Activated CD4-positive, alpha-beta T cell treated with anti-CD3 and anti-CD28 coated beads, Interleukin-2, amount 10 ng/mL, durations not matched to agents 24 days and 14 days (primary cell): ENCODE data around the gene SGSM2. TPM values are rescaled to one million over a fixed set of nuclear protein-coding genes. Genes with fewer than 3 reads are reported as not detected.

Experiments used
- DNase-seq: peaks from one replicate; pipeline ENCODE4 v3.0.0; 2022
- H3K27ac Mint-ChIP-seq: one replicate; pipeline ENCODE4 v1.8.0; 2022; ENCODE audit warnings: mild to moderate bottlenecking, mixed read lengths
- H3K27me3 Mint-ChIP-seq: one replicate; pipeline ENCODE4 v1.8.0; 2022; ENCODE audit warnings: mixed read lengths
- H3K36me3 Mint-ChIP-seq: one replicate; pipeline ENCODE4 v1.8.0; 2022; ENCODE audit warnings: low read depth, mild to moderate bottlenecking, mixed read lengths
- H3K4me1 Mint-ChIP-seq: one replicate; pipeline ENCODE4 v1.8.0; 2021; ENCODE audit warnings: mixed read lengths
- H3K4me3 Mint-ChIP-seq: one replicate; pipeline ENCODE4 v1.8.0; 2022; ENCODE audit warnings: mild to moderate bottlenecking, moderate library complexity, mixed read lengths
- H3K9me3 Mint-ChIP-seq: one replicate; pipeline ENCODE4 v1.8.0; 2021; ENCODE audit warnings: mixed read lengths
- intact Hi-C: fragments of 100-400 bp; cut with micrococcal nuclease; formaldehyde crosslinking; loops from one replicate; pipeline ENCODE4 v1.15.1; 2023
- total RNA-seq: library from RNA; stranded (reverse); gene quantifications from 2 replicates; pipeline ENCODE4 v1.2.3, GENCODE V29; 2022

Gene SGSM2
- total RNA-seq, 1 donor from 2014 or later, result 49.7 TPM

- H3K36me3 Mint-ChIP-seq, result peaks cover 5% of the 10 kb centered on the region
Observed at GRCh38 chr17:2366747-2367494, 29.6 kb downstream of the SGSM2 start.

DNA sequence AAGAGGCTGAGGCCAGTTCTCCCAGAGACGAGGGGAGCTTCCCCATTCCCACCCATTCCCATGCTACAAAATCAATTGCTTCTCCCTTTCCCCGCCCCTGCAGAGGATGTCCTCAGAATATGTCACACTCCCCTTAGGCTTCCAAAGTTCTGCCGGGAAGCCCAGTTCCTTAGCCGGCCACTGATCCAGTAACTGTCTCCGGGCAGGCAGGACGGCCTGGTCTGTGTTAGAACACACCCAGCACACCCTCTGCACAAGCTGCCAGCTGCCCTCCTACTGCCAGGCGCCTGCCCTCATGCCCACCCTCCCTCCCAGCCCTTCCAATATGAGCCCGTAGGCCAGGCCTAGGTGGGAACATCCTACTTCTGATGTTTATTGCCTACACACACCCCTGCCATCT, 31.1 kb downstream of the SGSM2 start:
- H3K27ac Mint-ChIP-seq, result no peak overlapping the region
- no peaks in the 10 kb centered on the region for H3K9me3 Mint-ChIP-seq
- DNase-seq, result no peak
- no peaks in the 10 kb centered on the region for H3K4me1 Mint-ChIP-seq
- H3K4me3 Mint-ChIP-seq, result no peak overlapping the region
- peaks cover 2% of the 10 kb centered on the region for H3K36me3 Mint-ChIP-seq
- intact Hi-C loops, result no loop called here
- H3K27me3 Mint-ChIP-seq, result no peaks in the 10 kb centered on the region

More at GRCh38 chr17:2366747-2367494, 29.6 kb downstream of the SGSM2 start:
- Mint-ChIP-seq H3K4me1 (no peaks in the 10 kb centered on the region), H3K27ac (no peak overlapping the region), H3K4me3 (no peak overlapping the region), H3K9me3 (no peaks in the 10 kb centered on the region), H3K27me3 (no peaks in the 10 kb centered on the region)
- DNase-seq, result no peak
- intact Hi-C loops, result no loop called here

- H3K9me3 Mint-ChIP-seq, result no peaks in the 10 kb centered on the region
- H3K4me3 Mint-ChIP-seq, result no peak overlapping the region
- H3K4me1 Mint-ChIP-seq, result no peaks in the 10 kb centered on the region
- H3K27ac Mint-ChIP-seq, result peak overlapping the region; percentile 5
- no peaks in the 10 kb centered on the region for H3K27me3 Mint-ChIP-seq
- no peak for DNase-seq
- H3K36me3 Mint-ChIP-seq, result peaks cover 2% of the 10 kb centered on the region
- intact Hi-C loops, result no loop called here
Observed at GRCh38 chr17:2369039-2369438, 31.7 kb downstream of the SGSM2 start.

DNA sequence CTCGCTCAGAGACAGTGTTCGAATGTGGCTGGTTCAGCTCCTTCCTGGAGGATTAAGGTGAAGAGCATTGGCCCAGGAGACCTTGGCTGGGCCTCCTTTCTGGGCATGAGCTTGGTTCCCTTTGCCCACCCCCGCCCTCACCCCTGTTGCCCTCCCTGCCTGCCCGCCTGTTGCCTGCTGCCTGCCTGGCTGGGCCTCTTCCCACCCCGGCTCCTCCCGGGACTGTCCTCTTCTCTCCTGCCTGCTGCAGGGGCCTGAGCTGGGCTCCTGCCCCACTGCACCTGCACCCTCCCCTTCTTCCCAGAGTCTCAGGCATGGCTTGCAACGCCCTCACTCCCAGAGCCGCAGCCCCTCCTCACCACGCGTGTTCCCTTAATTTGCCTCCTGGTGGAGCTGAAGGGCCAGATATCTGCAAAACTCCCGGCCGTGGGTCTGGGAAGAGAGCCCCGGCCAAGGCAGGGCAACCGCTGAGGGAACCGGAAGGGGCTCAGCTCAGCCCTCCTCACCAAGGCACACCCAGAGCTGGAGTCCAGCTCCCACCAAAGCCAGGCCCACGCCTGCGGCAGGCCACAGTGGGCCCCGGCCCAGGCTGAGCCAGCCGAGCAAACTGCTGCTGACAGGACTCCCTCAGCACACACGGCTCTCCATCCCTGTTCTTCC, 32.4 kb downstream of the SGSM2 start:
- Mint-ChIP-seq H3K36me3 (peaks cover 2% of the 10 kb centered on the region), H3K4me3 (no peak overlapping the region), H3K27me3 (no peaks in the 10 kb centered on the region), H3K4me1 (no peaks in the 10 kb centered on the region), H3K27ac (no peak overlapping the region), H3K9me3 (no peaks in the 10 kb centered on the region)
- intact Hi-C loops, result no loop called here
- DNase-seq, result no peak

DNA sequence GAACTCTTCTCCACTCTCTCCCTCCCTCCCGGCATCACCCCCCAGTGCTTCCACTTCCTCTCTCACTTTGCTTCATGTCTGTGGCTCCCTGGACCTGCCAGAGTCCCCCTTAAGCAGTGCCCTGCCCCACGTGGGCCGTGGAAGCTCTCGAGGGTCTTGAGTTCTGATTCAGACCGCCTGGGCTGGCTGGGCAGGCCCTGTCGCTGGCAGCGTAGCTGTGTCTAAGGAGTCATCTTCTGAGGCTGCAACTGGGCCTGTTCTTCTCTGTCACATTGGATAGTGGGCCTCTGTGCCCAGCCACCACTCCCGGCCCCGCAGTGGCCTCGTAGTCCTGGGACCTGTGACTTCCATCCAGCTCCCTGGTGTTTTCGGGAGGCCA, 32.9 kb downstream of the SGSM2 start:
- H3K27me3 Mint-ChIP-seq, result no peaks in the 10 kb centered on the region
- DNase-seq, result no peak
- peaks cover 2% of the 10 kb centered on the region for H3K36me3 Mint-ChIP-seq
- H3K4me3 Mint-ChIP-seq, result no peak overlapping the region
- no peaks in the 10 kb centered on the region for H3K9me3 Mint-ChIP-seq
- H3K4me1 Mint-ChIP-seq, result no peaks in the 10 kb centered on the region
- no peak overlapping the region for H3K27ac Mint-ChIP-seq
- intact Hi-C loops, result no loop called here

GRCh38 chr17:2371183-2372130, 34.2 kb downstream of the SGSM2 start:
- intact Hi-C loops, result no loop called here
- Mint-ChIP-seq H3K9me3 (no peaks in the 10 kb centered on the region), H3K4me3 (no peak overlapping the region), H3K4me1 (no peaks in the 10 kb centered on the region), H3K27me3 (no peaks in the 10 kb centered on the region), H3K27ac (no peak overlapping the region), H3K36me3 (peaks cover 6% of the 10 kb centered on the region)
- no peak for DNase-seq

DNA sequence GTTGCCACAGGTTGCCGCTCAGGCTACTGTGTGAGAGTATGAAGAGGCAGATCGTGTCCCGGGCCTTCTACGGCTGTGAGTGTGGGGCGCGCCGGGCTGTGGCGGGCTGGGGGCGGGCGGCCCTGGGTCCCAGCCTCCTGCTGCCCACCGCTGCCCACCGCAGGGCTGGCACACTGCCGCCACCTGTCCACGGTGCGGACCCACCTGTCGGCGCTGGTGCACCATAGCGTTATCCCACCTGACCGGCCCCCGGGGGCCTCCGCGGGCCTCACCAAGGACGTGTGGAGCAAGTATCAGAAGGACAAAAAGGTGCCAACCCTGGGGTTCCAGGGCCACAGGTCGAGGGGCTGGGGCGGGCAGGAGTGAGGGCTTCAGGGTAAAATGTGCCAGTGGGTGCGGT, 34.9 kb downstream of the SGSM2 start:
- Mint-ChIP-seq H3K27ac (no peak overlapping the region), H3K9me3 (no peaks in the 10 kb centered on the region), H3K36me3 (peaks cover 6% of the 10 kb centered on the region), H3K4me1 (no peaks in the 10 kb centered on the region), H3K4me3 (no peak overlapping the region), H3K27me3 (no peaks in the 10 kb centered on the region)
- DNase-seq, result no peak
- intact Hi-C loops, result no loop called here

DNA sequence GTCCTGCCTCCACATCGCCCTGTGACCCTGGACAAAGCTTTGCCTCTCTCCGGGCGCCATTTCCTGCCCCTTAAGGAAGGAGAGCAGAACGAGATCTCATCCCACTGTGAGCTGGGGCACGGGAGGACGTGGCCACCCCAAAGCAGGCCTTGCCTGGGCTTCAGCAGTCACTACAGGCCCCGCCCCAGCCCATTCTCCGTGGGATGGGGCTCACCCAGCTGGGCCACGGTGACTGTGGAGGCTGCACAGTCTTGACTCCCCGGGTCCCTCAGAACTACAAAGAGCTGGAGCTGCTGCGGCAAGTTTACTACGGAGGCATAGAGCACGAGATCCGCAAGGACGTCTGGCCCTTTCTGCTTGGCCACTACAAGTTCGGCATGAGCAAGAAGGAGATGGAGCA, 35.4 kb downstream of the SGSM2 start:
- no peaks in the 10 kb centered on the region for H3K4me1 Mint-ChIP-seq
- no peaks in the 10 kb centered on the region for H3K9me3 Mint-ChIP-seq
- intact Hi-C loops, result no loop called here
- no peak overlapping the region for H3K4me3 Mint-ChIP-seq
- H3K27ac Mint-ChIP-seq, result peak overlapping the region; percentile 37
- DNase-seq, result no peak
- no peaks in the 10 kb centered on the region for H3K27me3 Mint-ChIP-seq
- peaks cover 8% of the 10 kb centered on the region for H3K36me3 Mint-ChIP-seq

DNA sequence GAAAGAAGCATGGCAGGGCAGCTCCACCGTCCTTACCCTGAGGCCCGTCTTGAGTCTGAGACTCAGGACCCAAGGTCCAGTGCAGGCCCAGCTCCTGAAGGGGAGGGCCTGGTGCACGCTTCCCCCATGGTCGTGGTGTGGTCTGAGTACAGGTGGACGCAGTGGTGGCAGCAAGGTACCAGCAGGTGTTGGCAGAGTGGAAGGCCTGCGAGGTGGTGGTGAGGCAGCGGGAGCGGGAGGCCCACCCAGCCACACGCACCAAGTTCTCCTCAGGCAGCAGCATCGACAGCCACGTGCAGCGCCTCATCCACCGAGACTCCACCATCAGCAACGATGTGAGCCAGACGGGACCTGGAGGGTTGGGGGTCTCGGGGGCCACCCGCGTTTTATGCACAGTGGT, 35.9 kb downstream of the SGSM2 start:
- Mint-ChIP-seq H3K4me1 (no peaks in the 10 kb centered on the region), H3K9me3 (no peaks in the 10 kb centered on the region), H3K27ac (no peak overlapping the region), H3K36me3 (peaks cover 8% of the 10 kb centered on the region), H3K27me3 (no peaks in the 10 kb centered on the region), H3K4me3 (no peak overlapping the region)
- no peak for DNase-seq
- intact Hi-C loops, result no loop called here

- Mint-ChIP-seq H3K27me3 (no peaks in the 10 kb centered on the region), H3K9me3 (no peaks in the 10 kb centered on the region), H3K4me1 (no peaks in the 10 kb centered on the region), H3K27ac (peak overlapping the region; percentile 20), H3K36me3 (peaks cover 10% of the 10 kb centered on the region), H3K4me3 (no peak overlapping the region)
- DNase-seq, result no peak
- intact Hi-C loops, result no loop called here
Observed at GRCh38 chr17:2374549-2375285, 37.4 kb downstream of the SGSM2 start.

GRCh38 chr17:2375406-2375805, 38.1 kb downstream of the SGSM2 start:
- intact Hi-C loops, result no loop called here
- H3K27ac Mint-ChIP-seq, result no peak overlapping the region
- H3K4me1 Mint-ChIP-seq, result no peaks in the 10 kb centered on the region
- peaks cover 9% of the 10 kb centered on the region for H3K36me3 Mint-ChIP-seq
- H3K9me3 Mint-ChIP-seq, result no peaks in the 10 kb centered on the region
- H3K4me3 Mint-ChIP-seq, result no peak overlapping the region
- DNase-seq, result no peak
- H3K27me3 Mint-ChIP-seq, result no peaks in the 10 kb centered on the region

- peaks cover 9% of the 10 kb centered on the region for H3K36me3 Mint-ChIP-seq
- H3K4me3 Mint-ChIP-seq, result no peak overlapping the region
- no peaks in the 10 kb centered on the region for H3K4me1 Mint-ChIP-seq
- no peak overlapping the region for H3K27ac Mint-ChIP-seq
- no peaks in the 10 kb centered on the region for H3K27me3 Mint-ChIP-seq
- H3K9me3 Mint-ChIP-seq, result no peaks in the 10 kb centered on the region
- DNase-seq, result no peak
- intact Hi-C loops, result no loop called here
Observed at GRCh38 chr17:2376107-2376506, 38.8 kb downstream of the SGSM2 start.

- no peaks in the 10 kb centered on the region for H3K9me3 Mint-ChIP-seq
- peaks cover 11% of the 10 kb centered on the region for H3K36me3 Mint-ChIP-seq
- no peak overlapping the region for H3K27ac Mint-ChIP-seq
- H3K4me1 Mint-ChIP-seq, result no peaks in the 10 kb centered on the region
- DNase-seq, result no peak
- intact Hi-C loops, result no loop called here
- no peak overlapping the region for H3K4me3 Mint-ChIP-seq
- H3K27me3 Mint-ChIP-seq, result no peaks in the 10 kb centered on the region
Observed at GRCh38 chr17:2377659-2378058, 40.4 kb downstream of the SGSM2 start.
